Pons (tissue), 1 donor: Measurements from ENCODE around the gene BSDC1.
"Not testable (repeated sequence)": the region's sequence is repeated elsewhere in the genome, so short reads cannot be mapped to it uniquely, and the experiment has no call there.

Experiments
- DNase-seq: peaks from one replicate; pipeline ENCODE4 v3.0.0-alpha.2; 2016; ENCODE audit warnings: low spot score

Gene BSDC1, protein sequence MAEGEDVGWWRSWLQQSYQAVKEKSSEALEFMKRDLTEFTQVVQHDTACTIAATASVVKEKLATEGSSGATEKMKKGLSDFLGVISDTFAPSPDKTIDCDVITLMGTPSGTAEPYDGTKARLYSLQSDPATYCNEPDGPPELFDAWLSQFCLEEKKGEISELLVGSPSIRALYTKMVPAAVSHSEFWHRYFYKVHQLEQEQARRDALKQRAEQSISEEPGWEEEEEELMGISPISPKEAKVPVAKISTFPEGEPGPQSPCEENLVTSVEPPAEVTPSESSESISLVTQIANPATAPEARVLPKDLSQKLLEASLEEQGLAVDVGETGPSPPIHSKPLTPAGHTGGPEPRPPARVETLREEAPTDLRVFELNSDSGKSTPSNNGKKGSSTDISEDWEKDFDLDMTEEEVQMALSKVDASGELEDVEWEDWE

DNA sequence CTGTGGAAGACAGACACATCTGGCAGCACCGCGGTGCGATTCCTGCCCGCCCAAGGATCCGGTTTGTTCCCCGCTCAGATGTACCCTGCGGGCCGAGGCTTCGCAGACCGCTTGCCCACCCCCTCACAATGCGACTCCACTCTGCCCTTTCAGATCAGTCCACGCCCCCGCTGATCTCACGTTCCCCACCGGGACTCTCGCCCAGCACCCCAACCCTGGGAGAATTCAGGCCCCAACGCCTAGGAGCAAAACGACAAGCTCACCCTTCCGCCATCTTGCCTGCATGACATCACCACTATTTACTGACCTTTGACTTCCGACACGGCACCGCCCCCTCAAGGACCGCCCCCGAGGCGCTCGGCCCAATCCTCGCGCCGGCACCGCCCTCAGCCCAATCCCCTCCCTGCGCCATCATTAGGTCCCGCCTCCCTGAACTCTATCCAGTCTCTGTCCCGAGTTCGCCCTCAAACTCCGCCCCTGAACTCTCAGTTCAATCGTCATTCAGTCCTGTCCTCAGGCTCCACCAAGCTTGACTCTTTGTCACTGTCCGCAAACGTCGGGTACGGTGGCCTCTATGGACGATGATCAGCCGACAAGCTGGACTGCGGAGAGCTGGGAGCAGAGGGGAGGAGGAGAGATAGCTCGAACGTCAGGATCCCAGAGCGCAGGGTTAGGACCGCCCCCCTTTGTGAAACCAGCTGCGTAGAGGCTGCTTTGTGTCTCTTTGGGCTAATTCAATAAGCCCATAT, at the start of gene BSDC1:
Gene BSDC1 (minus strand): TSS at position 301 of the 749 bp plus-strand sequence. CDS start 27 bp downstream, at position 274.
- DNase-seq, result peak; percentile 100

GRCh38 chr1:32441467-32441866, 47.2 kb upstream of the BSDC1 start:
- not testable (repeated sequence) for DNase-seq

DNA sequence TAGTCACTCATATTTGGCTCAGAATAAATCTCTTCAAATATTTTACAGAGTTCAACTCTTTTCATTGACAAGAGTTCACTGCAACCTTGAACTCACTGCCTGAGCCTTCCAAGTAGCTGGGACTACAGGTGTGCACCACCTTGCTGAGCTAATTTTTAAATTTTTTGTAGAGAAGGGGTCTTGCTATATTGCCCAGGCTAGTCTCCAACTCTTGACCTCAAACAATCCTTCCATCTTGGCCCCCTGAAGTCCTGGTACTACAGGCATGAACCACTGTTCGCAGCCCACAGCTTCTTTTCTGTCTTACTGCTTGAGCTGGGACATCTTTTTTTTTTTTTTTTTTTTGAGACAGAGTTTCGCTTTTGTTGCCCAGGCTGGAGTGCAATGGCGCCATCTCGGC, 44.5 kb upstream of the BSDC1 start:
- not testable (repeated sequence) for DNase-seq

- DNase-seq, result no peak
These were observed 43.9 kb upstream of the BSDC1 start for GRCh38 chr1:32438136-32438535.

DNA sequence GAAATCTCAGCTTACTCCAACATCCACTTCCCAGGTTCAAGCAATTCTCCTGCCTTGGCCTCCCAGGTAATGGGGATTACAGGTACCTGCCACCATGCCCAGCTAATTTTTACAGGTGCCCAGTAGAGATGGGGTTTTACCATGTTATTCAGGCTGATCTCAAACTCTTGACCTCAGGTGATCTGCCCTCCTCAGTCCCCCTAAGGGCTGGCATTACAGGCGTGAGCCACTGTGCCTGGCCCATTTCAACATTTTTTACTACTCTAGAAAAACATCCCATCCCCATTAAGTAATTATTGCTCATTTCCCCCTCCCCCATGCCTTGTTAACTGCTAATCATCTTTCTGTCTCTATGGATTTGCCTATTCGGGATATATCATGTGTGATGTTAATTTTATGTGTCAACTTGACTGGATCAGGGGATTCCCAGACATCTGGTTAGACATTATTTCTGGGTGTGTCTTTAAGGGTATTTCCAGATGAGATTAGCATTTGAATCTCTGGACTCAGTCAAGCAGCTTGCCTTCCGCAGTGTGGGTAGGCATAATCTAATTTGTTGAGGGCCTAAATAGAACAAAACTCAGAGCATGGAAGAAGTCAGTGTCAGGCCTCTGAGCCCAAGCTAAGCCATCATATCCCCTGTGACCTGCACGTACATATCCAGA, 37.6 kb upstream of the BSDC1 start:
- no peak for DNase-seq

DNA sequence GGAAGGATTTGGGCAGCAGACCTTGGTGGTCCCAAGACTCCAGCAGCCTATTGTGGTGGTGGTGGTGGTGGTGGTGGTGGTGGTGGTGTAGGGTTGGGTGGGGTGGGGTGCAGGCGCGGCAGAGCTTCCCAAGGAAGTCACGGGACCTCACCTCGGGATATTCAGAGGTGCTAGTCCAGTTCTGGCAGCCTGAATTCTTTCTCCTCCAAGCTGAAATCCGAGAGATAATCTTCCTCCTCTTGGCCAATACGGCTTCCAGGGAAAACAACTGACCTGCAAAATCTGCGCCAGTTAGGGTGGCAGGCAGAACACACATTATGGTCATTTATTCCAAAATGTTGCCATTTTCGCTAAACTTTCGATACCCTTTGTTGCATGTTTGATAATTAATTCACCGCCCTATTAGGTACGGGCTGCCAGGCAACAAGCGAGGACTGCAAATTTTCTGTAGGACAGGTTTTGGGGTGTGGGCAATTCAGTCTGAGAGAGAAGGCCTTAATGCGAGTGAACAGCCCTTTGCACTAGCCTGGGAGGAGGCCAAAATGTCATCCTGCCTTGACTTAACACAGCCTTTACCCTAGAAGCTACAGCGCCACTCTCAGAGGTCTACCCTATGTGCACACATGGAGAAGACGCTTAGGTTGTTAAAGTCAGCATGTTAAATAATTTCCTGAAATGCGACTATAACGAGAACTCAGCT, 33.2 kb upstream of the BSDC1 start:
- DNase-seq, result no peak

DNA sequence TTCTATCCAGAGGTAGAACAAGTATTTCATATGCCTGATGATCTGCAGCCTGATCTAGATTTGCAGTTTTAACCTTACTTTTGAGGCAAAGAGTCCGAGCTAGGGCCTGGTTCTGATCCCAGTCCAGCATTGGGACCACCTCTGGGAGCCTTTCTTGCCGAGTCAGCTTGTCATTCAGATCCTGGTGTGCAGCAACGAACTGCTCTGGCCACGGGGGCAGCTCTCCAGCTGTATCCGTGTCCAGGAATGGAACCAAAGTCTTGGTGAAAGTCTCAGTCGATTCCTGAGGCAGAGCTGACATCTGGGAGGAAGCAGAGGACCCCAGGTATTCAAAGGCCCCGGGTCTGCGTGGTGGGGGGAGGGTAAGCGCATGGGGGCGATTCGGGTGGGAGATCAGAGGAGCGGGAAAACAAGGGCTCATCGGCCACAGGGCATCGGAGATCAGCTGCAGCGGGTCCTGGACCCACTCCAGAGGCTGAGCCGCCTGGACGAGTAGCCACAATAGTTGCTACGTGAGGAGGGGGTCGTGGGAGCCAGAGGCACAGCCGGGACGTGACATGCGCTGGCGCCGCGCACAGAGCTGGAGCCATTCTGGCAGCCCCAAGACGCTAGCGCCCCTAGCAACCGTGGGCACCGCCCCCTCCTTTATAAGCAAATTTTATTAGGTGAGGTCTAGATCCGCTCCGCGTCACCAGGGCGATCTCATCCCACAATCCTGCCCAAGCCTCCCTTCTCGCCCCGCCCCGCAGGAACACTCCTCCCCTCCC, 32.4 kb upstream of the BSDC1 start:
- DNase-seq, result no peak

DNA sequence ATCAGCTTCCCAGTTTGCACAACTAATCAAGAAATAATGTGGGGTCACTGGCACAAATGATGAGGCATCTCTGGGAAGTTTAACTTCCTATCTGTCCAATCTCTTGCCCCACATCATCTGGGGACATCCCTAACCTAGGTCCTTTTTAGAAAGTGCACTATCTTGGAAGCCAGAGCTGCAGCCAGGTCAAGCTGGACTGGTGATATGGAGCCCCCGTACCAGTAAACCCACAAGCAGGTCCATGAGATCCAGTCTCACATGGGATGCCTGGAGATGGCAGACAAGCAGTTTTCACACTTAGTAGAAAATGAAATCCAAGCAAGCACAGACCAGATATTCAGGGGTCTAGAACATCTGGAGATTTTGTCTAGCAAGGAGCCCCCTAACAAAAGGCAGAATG, 27.5 kb upstream of the BSDC1 start:
- DNase-seq, result no peak

- DNase-seq, result no peak
These were observed 20.1 kb upstream of the BSDC1 start for GRCh38 chr1:32414186-32414886.

- DNase-seq, result peak; percentile 80
These were observed 19.4 kb upstream of the BSDC1 start for GRCh38 chr1:32413507-32414185.

GRCh38 chr1:32411261-32411660, 17.0 kb upstream of the BSDC1 start:
- DNase-seq, result no peak

DNA sequence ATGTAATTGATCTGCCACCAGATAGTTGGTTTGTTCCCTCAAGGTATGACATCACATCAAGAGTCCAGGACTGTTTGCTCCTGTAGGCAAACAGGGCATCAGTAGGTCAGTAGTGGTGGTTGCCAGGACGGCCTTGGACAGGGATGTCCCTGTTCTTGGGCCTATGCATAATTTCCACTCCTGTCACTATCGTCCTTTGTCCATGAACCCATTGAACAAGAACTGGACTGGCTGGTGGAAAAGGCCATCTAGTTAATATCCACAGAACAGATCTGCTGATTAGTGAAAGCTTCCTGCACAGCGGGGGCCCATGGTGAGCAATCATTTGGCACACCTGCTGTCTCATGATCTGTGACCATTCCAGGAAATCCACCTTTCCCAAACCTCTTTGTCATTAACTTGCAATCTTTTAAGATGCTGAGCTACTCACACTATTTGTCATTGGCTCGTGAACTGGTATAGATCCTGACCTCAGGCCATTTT, 12.4 kb upstream of the BSDC1 start:
- DNase-seq, result no peak

- DNase-seq, result no peak
These were observed 11.6 kb upstream of the BSDC1 start for GRCh38 chr1:32405672-32406467.

- no peak for DNase-seq
These were observed 10.7 kb upstream of the BSDC1 start for GRCh38 chr1:32404946-32405345.

DNA sequence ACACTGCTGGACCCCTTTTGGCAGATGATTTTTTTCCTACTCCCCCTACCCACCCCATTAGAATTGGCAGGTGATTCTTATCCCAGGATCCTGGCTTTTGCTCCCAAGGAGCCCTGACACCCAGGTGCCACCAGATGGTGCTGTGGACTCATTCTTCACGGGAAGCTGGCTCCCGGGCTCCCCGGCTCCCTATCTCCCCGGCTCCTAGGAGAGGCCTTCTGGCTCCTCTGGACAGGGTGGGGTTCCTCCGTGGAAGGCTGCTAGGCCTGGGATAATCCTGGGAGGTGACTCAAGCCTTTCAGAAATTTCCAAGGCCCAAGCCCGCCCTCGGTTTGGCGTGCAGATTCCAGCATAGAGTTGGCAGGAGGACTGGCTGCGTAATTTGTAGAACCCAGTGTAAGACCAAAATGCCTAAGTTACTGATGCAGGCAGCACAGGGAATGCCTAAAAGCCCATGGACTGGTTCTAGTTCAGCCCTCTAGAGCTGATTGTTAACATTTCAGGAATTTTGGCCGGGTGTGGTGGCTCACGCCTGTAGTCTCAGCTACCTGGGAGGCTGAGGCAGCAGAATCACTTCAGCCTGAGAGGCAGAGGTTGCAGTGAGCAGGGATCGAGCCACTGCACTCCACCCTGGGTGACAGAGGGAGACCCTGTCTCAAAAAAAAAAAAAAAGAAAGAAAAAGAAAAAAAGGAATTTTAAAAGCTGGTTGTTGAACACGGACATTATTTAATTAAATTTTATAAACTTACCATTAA, 6.8 kb upstream of the BSDC1 start:
- DNase-seq, result peak; percentile 80

- no peak for DNase-seq
These were observed 5.6 kb upstream of the BSDC1 start for GRCh38 chr1:32399843-32400242.

DNA sequence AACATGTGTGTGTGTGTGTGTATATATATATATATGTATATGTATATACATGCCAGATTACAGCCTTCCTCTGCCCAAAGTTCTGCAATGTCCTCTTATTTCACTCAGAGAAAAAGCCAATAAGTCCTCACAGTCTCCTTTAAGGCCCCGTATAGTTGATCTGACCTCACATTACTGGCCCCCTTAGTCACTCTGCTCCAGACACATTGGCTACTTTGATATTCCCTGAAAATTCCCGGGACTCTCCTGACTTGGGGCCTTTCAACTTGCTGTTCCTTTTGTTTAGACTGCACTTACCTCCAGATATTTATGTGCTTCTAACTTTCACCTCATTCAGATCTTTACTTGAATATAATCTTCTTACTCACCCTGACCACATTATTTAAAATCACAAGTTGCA, 4.2 kb upstream of the BSDC1 start:
- no peak for DNase-seq

DNA sequence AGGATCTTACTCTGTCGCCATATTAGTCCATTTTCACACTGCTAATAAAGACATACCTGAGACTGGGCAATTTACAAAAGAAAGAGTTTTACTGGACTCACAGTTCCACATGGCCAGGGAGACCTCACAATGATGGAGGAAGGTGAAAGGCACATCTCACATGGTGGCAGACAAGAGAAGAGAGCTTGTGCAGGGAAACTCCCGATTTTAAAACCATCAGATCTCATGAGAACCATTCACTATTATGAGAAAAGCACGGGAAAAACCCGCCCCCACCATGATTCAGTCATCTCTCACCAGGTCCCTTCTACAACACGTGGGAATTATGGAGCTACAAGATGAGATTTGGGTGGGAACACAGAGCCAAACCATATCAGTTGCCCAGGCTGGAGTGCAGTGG, 2.3 kb upstream of the BSDC1 start:
- not testable (repeated sequence) for DNase-seq
